Measurements from ENCODE around the gene KRT38.

- no peak for TF ChIP-seq EZH2 (IDR thresholded peaks at IDR 0.05)
- TF ChIP-seq CTCF (IDR thresholded peaks at IDR 0.05) = no peak
These were observed 6.0 kb upstream of the KRT38 start for GRCh38 chr17:41446806-41447205.

Data from neural progenitor cell (in vitro differentiated cells).